CD1c-positive myeloid dendritic cell (primary cell): Measurements from ENCODE around the gene CS.
A peak's percentile ranks its signal among the peaks of the same experiment; 100 is the strongest.
"Not testable (repeated sequence)": the region's sequence is repeated elsewhere in the genome, so short reads cannot be mapped to it uniquely, and the experiment has no call there.

Experiments used
- DNase-seq: peaks from one replicate; pipeline ENCODE4 v3.0.0-alpha.2; 2016; ENCODE audit errors: extremely low spot score

Gene CS

DNA sequence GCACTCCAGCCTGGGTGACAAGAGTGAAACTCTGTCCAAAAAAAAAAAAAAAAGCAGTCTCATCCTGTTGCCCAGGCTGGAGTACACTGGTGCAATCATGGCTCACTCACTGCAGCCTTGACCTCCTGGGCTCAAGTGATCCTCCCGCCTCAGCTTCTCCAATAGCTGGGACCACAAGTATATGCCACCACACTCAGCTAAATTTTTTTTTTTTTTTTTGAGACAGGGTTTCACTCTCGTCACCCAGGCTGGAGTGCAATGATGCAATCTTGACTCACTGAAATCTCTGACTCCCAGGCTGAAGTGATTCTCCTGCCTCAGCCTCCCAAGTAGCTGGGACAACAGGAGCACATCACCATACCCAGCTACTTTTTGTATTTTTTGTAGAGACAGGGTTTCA, 20.9 kb upstream of the CS start:
- peak; percentile 38 for DNase-seq

GRCh38 chr12:56317675-56318074, 17.5 kb upstream of the CS start:
- no peak for DNase-seq

GRCh38 chr12:56315622-56316473, 15.7 kb upstream of the CS start, which contains the start of gene CNPY2:
TSS of gene CNPY2 (minus strand) at chr12:56315988. CDS start at chr12:56315217, 771 bp downstream.
- DNase-seq = peak; percentile 96

GRCh38 chr12:56315249-56315621, 15.1 kb upstream of the CS start:
- DNase-seq = no peak

DNA sequence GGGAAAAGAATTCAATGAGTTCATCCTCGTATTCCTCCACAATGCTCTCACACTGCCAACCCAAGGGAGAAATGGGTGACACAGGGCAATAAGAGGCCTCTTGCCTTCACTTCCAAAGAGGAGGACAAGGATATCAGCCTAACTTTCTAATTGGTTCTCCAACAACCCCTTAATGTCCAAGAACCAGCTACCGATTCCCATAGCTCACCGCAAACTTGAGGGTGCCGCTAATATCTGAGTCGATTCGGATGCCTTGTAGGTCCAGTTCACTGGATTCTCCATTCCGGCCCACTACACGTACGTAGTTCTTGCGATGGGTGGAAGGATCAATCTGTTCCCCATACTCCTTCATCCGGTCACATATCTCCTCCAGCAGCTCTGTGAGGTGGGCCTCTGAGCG, 10.9 kb upstream of the CS start:
- DNase-seq = no peak

GRCh38 chr12:56308714-56309113, 8.6 kb upstream of the CS start:
- no peak for DNase-seq

DNA sequence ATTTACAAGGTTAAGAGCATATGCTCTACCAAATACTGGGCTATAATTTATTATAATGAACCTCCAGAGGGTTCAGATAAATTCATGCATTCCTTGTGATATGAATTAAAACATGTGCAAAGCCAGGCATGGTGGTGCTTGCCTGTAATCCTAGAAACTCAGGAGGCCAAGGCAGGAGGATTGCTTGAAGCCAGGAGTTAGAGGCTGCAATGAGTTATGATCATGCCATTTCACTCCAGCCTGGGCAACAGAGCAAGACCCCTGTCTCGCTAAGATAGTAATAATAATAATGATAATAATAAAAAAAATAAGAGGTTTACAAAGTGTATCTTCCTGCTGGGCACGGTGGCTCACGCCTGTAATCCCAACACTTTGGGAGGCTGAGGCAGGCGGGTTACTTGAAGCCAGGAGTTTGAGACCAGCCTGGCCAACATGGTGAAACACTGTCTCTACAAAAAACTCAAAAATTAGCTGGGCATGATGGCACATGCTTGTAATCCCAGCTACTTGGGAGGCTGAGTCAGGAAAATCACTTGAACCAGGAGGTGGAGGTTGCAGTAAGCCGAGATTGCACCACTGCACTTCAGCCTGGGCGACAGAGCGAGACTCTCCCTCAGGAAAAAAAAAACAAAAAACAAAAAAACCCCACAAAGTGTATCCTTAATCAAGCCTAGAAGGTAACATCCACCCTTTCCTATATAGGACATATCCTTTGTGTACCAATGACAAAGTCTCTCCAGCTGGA, 7.3 kb upstream of the CS start:
- no peak for DNase-seq

- no peak for DNase-seq
Observed at GRCh38 chr12:56304872-56305590, 4.9 kb upstream of the CS start.

- no peak for DNase-seq
Observed at GRCh38 chr12:56304276-56304675, 4.1 kb upstream of the CS start.

DNA sequence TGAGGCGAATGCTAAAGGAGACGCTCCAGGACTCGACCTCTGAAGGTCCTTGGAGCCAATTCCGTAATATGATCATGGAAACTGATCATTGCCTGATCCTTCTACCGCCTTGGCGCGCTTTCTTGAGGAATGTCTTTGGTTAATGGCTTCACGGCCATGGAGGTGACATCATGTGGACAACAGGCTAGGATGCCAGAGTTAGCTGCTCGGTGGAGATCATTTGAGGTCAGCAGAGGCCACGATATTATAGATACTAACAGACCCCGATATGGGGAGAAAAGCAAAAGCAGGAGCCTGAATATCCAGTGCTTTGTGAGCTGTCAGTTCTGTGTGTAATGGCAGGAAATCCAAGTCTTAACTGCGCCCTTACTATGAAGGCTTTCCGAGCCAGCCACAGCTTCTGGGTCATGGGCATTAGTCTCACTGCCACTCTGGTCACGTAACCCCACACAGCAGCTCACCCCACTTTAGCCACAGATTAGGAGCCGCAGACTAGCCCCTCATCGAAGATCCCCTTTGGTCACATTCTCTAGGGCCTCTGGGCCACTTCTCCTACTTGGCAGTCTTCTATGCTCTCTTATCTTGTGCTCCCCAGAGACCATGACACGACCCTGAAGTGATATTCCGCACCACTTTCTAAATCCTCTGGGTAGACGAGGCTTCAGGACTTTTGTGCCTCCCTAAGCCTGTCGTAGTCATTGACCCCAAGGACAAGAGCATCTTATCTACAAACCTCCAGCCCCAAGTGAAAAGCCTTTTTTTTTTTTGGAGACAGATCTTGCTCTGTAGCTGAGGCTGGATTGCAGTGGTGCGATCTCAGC, 724 bp upstream of the CS start:
- DNase-seq = no peak

DNA sequence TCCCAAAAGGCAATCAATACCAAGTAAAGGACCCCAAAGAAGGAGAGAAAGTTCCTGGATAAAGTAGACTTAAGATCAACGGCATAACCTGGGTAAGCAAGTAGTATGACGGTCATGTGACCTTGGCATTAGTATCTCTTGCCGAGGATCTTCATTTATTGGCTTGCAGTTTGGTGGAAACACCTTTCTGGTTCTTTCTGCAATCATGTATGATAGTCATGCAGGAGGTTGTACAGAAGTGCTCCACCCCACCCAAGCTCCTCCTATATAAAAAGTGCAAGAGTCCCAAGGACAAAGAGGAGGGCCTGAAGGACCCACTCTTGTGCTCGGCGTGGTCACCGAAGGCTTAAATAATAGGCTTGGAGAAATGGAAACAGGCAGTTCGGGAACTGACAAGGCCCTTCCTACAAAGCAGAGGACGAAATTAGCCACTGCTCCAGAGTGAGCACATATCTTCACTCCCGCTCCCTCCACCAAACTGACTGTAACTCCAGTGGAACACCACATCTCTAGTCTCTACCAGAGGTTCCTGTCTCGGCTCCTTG, 750 bp downstream of the CS start:
- peak; percentile 17 for DNase-seq

- DNase-seq = no peak
Observed at GRCh38 chr12:56298828-56299227, 1.3 kb downstream of the CS start.

- no peak for DNase-seq
Observed at GRCh38 chr12:56297400-56297799, 2.7 kb downstream of the CS start.

- peak; percentile 15 for DNase-seq
Observed at GRCh38 chr12:56296295-56296694, 3.8 kb downstream of the CS start.

DNA sequence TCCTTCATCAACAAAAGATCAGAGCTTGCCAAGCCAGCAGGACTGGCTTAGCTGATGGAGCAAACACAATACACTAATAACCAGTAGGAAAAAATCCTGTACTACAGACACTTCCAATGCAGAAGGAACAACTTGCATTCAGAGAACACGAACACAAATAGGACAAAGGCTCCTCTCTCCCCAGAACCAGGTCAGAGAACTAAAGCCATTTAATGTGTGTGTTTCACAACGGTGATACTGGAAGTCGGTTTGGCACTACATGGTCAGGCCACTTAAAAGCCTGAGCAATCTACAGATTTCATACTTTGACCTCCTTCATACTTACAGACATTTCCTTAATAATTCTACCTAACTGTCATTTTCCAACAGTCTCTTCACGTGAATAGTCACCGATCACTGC, 6.3 kb downstream of the CS start:
- DNase-seq = no peak

DNA sequence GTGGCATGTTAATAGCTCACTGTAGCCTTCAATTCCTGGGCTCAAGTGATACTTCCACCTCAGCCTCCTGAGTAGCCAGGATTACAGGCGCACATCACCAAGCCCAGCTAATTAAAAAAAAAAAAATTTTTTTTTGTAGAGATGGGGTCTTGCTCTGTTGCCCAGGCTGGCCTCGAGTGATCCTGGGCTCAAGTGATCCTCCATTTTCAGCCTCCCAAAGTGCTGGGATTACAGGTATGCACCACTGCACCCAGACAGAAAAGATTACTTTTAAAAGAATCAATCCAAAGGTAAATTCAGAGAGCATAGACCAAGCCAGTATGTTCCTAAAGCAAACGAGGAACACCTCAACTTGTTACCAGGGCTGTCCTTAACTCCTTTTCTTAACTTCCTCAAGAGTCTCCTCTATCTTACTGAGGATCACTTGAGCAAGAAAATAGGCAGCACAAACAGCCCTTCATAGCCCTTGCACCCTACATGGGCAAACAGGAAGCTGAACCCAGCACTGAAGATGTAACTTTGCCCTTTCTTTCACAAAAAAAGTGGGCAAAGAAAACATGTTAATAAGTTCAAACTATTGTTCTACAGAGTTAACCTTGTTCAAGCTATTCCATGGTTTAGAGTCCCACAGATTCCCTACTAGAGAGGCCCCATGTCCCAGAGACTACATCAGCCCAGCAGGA, 11.3 kb downstream of the CS start:
- no peak for DNase-seq

- no peak for DNase-seq
Observed at GRCh38 chr12:56286044-56286830, 13.9 kb downstream of the CS start.

GRCh38 chr12:56284263-56284662, 15.9 kb downstream of the CS start:
- not testable (repeated sequence) for DNase-seq

DNA sequence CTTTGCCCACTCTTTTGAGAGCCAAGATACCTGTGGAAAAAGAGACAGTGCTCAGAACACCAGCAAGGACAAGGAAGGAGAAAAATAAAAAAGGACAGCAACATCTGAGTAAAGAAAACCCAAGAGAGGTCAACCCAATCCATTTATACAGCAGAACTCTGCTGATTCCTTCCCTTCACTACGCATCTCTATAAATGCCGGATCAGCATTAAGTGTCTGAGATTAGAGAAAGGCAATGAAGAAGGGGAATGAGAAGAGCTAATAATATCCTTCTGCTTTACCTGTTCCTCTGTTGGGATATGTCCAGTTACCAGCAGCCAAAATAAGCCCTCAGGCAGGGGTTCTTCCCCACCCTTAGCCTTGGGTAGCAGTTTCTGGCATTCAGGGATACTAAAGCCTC, 17.6 kb downstream of the CS start:
- no peak for DNase-seq

DNA sequence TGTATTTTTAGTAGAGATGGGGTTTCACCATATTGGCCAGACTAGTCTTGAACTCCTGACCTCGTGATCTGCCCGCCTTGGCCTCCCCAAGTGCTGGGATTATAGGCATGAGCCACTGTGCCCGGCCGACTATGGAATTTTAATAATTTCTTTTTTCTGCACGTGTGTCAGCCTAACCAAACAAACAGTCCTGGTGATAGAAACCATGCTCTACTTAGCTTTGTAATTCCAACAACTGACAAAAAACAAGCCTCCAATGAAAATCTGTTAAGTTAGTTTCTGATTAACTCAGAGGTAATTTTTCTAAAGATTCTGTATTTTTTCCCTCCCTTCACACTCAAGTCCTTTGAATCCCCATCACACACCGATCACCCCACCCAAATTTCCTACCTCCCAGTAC, 18.1 kb downstream of the CS start:
- DNase-seq = no peak
